Esophagus muscularis mucosa (tissue), 3 donors: ENCODE results near the gene LCOR.

Experiments used
- POLR2AphosphoS5 ChIP-seq, 2 donors: sonication (generic); formaldehyde crosslinking; IDR thresholded peaks; one replicate each; pipeline ENCODE4 v1.6.1; 2017; ENCODE audit warnings: antibody characterized with exemption in 2 of 2
- TF ChIP-seq, protein P1 (sequence below), 3 experiments: fragments of 200-600 bp in 2 of 3; fragments of 450-650 bp in 1 of 3; sonication (generic) in 2 of 3; IDR thresholded peaks; one replicate each; pipeline ENCODE4 v1.5.1; 2017 to 2019; ENCODE audit warnings: antibody characterized with exemption in 3 of 3, mild to moderate bottlenecking in 2 of 3, moderate library complexity in 1 of 3

DNA sequence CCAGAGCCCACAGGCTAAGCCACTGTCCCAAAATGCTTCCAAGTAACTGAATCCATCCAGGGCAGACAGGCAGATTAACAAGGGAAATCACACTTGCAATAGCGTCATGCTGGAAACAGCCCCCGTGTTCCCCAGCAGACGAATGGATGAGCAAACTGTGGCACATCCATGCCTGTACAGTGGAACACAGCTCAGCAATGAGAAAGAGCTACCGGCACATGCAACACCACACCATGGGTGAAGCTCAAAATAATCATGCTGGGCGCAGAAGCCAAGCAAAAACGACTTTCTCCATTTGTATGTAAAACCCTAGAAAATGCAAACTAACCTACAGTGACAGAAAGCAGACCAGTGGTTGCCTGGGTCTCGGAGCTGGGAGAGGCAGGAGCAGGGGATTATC lies 200.5 kb downstream of the LCOR start:
- TF ChIP-seq, protein P1, sequence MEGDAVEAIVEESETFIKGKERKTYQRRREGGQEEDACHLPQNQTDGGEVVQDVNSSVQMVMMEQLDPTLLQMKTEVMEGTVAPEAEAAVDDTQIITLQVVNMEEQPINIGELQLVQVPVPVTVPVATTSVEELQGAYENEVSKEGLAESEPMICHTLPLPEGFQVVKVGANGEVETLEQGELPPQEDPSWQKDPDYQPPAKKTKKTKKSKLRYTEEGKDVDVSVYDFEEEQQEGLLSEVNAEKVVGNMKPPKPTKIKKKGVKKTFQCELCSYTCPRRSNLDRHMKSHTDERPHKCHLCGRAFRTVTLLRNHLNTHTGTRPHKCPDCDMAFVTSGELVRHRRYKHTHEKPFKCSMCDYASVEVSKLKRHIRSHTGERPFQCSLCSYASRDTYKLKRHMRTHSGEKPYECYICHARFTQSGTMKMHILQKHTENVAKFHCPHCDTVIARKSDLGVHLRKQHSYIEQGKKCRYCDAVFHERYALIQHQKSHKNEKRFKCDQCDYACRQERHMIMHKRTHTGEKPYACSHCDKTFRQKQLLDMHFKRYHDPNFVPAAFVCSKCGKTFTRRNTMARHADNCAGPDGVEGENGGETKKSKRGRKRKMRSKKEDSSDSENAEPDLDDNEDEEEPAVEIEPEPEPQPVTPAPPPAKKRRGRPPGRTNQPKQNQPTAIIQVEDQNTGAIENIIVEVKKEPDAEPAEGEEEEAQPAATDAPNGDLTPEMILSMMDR (IDR thresholded peaks at IDR 0.05): no peak
- TF ChIP-seq POLR2AphosphoS5 (IDR thresholded peaks at IDR 0.05): no peak
